ENCODE data around the gene ZFP28.

The ZFP28 gene

DNA sequence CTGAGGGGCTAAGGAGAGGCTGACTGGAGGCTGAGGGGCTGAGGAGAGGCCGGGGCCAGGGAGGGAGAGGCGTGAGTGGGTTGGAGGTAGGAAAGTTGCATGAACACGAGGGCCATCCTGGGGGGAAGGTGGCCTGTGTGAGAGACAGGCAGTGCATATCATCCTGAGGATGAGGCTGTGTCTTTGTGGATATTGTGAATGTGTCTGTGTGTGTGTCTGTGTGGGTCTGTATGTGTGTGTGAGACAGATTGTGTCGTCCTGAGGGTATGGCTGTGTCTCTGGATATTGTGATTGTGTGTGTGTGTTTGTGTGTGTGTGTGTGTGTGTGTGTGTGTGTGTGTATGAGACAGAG lies 56.8 kb downstream of the ZFP28 start:
- TF ChIP-seq, protein P1, sequence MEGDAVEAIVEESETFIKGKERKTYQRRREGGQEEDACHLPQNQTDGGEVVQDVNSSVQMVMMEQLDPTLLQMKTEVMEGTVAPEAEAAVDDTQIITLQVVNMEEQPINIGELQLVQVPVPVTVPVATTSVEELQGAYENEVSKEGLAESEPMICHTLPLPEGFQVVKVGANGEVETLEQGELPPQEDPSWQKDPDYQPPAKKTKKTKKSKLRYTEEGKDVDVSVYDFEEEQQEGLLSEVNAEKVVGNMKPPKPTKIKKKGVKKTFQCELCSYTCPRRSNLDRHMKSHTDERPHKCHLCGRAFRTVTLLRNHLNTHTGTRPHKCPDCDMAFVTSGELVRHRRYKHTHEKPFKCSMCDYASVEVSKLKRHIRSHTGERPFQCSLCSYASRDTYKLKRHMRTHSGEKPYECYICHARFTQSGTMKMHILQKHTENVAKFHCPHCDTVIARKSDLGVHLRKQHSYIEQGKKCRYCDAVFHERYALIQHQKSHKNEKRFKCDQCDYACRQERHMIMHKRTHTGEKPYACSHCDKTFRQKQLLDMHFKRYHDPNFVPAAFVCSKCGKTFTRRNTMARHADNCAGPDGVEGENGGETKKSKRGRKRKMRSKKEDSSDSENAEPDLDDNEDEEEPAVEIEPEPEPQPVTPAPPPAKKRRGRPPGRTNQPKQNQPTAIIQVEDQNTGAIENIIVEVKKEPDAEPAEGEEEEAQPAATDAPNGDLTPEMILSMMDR (conservative IDR thresholded peaks at IDR 0.05; ENCODE audit: low read length) = no peak
- no peak for DNase-seq (ENCODE audit: low read depth)
- peak overlapping the region; percentile 96 for H3K4me3 ChIP-seq (ENCODE audit: low read length)

DNA sequence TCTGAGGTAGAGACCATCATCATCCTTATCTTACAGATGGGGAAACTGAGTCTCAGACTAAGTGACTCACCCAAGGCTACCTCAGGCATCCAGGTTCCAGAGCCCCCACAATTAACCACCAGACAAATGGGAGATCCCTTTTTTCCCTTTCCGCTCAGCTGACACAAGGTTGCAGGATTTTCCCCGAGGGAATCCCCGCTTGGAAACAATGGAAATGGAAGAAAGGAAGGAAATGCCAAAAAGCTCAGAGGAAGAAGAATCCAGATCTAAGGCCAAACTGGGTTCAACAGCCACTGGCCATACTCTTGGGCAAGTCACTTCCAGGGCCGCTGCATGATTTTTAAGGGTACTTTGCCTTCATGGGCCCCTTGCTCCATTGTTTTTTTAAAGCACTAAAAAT lies 57.9 kb downstream of the ZFP28 start:
- TF ChIP-seq, protein P1 (conservative IDR thresholded peaks at IDR 0.05; ENCODE audit: low read length) = no peak
- no peak overlapping the region for H3K4me3 ChIP-seq (ENCODE audit: low read length)
- no peak for DNase-seq (ENCODE audit: low read depth)

DNA sequence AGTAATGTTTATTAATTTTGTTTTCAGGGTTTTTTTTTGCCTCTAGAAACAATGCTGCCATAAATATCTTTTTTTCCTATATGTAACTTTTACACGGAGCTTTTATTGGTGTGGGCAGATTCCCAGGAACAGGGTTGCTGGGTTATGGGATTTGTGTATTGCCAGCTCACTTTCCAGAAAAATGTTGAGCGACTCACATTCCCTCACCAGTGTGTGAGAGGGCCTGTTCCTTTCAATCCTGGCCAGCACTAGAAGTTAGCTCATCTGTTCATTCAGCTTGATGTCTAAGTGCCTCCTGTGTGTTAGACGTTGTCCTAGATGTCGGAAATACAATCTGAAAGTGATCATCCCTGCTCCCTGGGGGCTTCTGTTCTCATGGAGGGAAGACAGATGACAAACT lies 58.9 kb downstream of the ZFP28 start:
- no peak for DNase-seq (ENCODE audit: low read depth)
- TF ChIP-seq, protein P1 (conservative IDR thresholded peaks at IDR 0.05; ENCODE audit: low read length) = no peak
- H3K4me3 ChIP-seq (ENCODE audit: low read length) = no peak overlapping the region

DNA sequence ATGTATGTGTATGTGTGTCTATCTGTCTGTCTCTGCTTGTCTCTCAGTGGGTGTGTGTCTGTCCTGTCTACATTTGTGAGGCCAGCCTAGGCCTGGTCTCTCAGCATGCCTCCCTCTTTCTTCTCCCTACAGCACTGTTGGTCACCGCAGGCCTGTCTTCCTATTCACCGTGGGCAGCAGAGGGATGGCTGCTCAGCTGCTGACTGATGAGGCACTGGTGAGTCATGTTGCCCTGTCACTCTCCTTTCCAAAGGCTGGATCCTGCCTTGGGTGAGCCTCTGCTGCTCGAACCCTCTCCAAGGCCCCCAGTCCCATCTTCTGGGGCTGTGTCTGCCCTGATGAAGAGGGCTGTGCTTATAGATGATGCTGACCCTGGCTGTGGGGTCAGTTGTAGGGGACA lies 62.6 kb downstream of the ZFP28 start:
- no peak for DNase-seq (ENCODE audit: low read depth)
- H3K4me3 ChIP-seq (ENCODE audit: low read length) = no peak overlapping the region
- TF ChIP-seq, protein P1 (conservative IDR thresholded peaks at IDR 0.05; ENCODE audit: low read length) = no peak

DNA sequence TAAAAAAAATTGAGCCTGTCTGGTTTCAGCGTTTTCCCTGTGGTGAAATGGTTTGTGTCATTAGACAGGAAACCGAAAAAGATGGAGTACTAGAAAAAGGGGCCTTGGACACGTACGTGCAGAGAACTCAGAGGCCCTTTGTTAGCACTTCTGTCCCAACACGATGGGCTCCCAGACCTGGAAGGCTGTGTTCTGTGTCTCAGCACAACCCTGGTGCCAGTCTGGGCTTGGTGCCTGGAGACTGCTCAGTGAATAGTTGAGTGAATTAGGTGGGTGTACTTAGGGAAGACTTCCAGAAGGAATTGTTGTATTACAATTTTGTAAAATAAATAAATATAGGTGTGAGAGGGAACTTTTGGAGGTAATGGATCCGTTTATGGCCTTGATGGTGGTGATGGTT lies 65.1 kb downstream of the ZFP28 start:
- no peak overlapping the region for H3K4me3 ChIP-seq (ENCODE audit: low read length)
- no peak for DNase-seq (ENCODE audit: low read depth)
- TF ChIP-seq, protein P1 (conservative IDR thresholded peaks at IDR 0.05; ENCODE audit: low read length) = no peak
